ENCODE results near the gene NRXN3.

NRXN3 gene

GRCh38 chr14:79284621-79285020, 1114.4 kb downstream of the NRXN3 start:
- Histone ChIP-seq H2AFZ (ENCODE audit: low read length) (no peak overlapping the region), H3K9me2 (ENCODE audit: low read depth, low read length) (no peaks in the 10 kb centered on the region), H3F3A (ENCODE audit: insufficient read depth, low read length) (no peaks in the 10 kb centered on the region), H3K4me1 (ENCODE audit: insufficient read depth, low read length, severe bottlenecking) (no peaks in the 10 kb centered on the region), H3K4me2 (ENCODE audit: low read length) (no peak overlapping the region), H4K20me1 (ENCODE audit: insufficient read depth, low read length) (no peaks in the 10 kb centered on the region), H3K27me3 (ENCODE audit: insufficient read depth, low read length) (no peaks in the 10 kb centered on the region), H3K9me3 (ENCODE audit: low read length) (no peaks in the 10 kb centered on the region), H3K27ac (ENCODE audit: low read depth, low read length, poor library complexity, severe bottlenecking) (no peak overlapping the region), H3K36me3 (ENCODE audit: insufficient read depth, low read length) (no peaks in the 10 kb centered on the region), H3K9ac (ENCODE audit: low read length) (no peak overlapping the region), H3K4me3 (ENCODE audit: low read depth, low read length, poor library complexity, severe bottlenecking) (no peak overlapping the region), H3K79me2 (ENCODE audit: insufficient read depth, low read length) (no peaks in the 10 kb centered on the region)
- no peak for TF ChIP-seq EZH2 (IDR thresholded peaks at IDR 0.05; ENCODE audit: borderline replicate concordance, low read length)
- no peak for TF ChIP-seq CTCF (IDR thresholded peaks at IDR 0.05; ENCODE audit: low read length)

DNA sequence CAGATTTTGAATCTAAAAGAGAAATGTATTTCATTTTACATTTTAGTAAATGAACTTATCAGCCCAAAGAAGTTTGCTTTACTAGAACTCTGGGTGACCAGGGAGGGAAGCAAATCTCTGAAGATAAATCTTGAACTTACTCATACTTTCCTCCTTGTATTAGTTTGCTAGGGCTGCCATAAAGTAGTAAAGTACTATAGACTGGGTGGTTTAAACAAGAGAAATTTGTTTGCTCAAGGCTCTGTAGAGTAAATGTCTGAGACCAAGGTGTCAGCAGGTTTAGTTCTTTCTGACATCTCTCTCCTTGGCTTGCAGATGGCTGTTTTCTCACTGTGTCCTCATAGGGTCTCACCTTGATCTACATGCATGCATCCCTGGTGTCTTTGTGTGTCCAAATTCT, 1115.1 kb downstream of the NRXN3 start:
- Histone ChIP-seq H2AFZ (ENCODE audit: low read length) (no peak overlapping the region), H3K9me3 (ENCODE audit: low read length) (no peaks in the 10 kb centered on the region)
- TF ChIP-seq EZH2 (IDR thresholded peaks at IDR 0.05; ENCODE audit: borderline replicate concordance, low read length) (no peak), CTCF (IDR thresholded peaks at IDR 0.05; ENCODE audit: low read length) (no peak)

GRCh38 chr14:79287976-79288375, 1117.8 kb downstream of the NRXN3 start:
- Histone ChIP-seq H4K20me1 (ENCODE audit: insufficient read depth, low read length) (no peaks in the 10 kb centered on the region), H3K4me1 (ENCODE audit: insufficient read depth, low read length, severe bottlenecking) (no peaks in the 10 kb centered on the region), H3K36me3 (ENCODE audit: insufficient read depth, low read length) (no peaks in the 10 kb centered on the region), H3K4me2 (ENCODE audit: low read length) (no peak overlapping the region), H3K9ac (ENCODE audit: low read length) (no peak overlapping the region), H3K4me3 (ENCODE audit: low read depth, low read length, poor library complexity, severe bottlenecking) (no peak overlapping the region), H3K9me3 (ENCODE audit: low read length) (no peaks in the 10 kb centered on the region), H3K79me2 (ENCODE audit: insufficient read depth, low read length) (no peaks in the 10 kb centered on the region), H3K27me3 (ENCODE audit: insufficient read depth, low read length) (no peaks in the 10 kb centered on the region), H3K9me2 (ENCODE audit: low read depth, low read length) (no peaks in the 10 kb centered on the region), H3K27ac (ENCODE audit: low read depth, low read length, poor library complexity, severe bottlenecking) (no peak overlapping the region), H2AFZ (ENCODE audit: low read length) (no peak overlapping the region), H3F3A (ENCODE audit: insufficient read depth, low read length) (no peaks in the 10 kb centered on the region)
- no peak for TF ChIP-seq CTCF (IDR thresholded peaks at IDR 0.05; ENCODE audit: low read length)
- no peak for TF ChIP-seq EZH2 (IDR thresholded peaks at IDR 0.05; ENCODE audit: borderline replicate concordance, low read length)

More for the DNA sequence above, 1115.1 kb downstream of the NRXN3 start:
- Histone ChIP-seq H3K79me2 (ENCODE audit: insufficient read depth, low read length) (no peaks in the 10 kb centered on the region), H3F3A (ENCODE audit: insufficient read depth, low read length) (no peaks in the 10 kb centered on the region), H3K4me3 (ENCODE audit: low read depth, low read length, poor library complexity, severe bottlenecking) (no peak overlapping the region), H3K9me2 (ENCODE audit: low read depth, low read length) (no peaks in the 10 kb centered on the region), H3K36me3 (ENCODE audit: insufficient read depth, low read length) (no peaks in the 10 kb centered on the region), H3K27ac (ENCODE audit: low read depth, low read length, poor library complexity, severe bottlenecking) (no peak overlapping the region), H3K4me2 (ENCODE audit: low read length) (no peak overlapping the region), H3K27me3 (ENCODE audit: insufficient read depth, low read length) (no peaks in the 10 kb centered on the region), H3K9ac (ENCODE audit: low read length) (no peak overlapping the region), H3K4me1 (ENCODE audit: insufficient read depth, low read length, severe bottlenecking) (no peaks in the 10 kb centered on the region), H4K20me1 (ENCODE audit: insufficient read depth, low read length) (no peaks in the 10 kb centered on the region)

Measured in OCI-LY1 (cell line).